Amniotic stem cell (primary cell): ENCODE measurements around the gene GLG1.

ENCODE experiments used
- DNase-seq: peaks from one replicate; lab custom pipeline; 2025; lab: John Stamatoyannopoulos, UW

Gene GLG1

DNA sequence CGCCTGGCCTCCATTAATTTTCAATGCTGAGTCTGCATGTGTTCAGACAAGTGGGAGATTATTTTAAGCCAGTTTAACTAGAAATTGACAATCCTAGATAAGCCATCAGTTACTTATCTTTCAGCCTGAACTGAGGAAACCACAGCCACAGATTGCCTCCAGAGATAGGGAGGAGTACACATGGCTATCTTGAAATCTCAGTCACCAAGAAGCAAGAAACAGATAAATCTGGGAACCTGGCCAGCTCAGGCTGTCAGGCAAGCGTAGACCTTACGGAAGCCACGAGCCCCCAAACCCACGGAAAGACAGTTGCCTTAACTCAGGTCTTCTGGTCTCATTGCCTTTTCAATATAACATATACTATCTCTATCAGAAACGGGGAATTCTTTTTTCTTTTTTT is 2.0 kb upstream of the GLG1 start:
- no peak for DNase-seq

DNA sequence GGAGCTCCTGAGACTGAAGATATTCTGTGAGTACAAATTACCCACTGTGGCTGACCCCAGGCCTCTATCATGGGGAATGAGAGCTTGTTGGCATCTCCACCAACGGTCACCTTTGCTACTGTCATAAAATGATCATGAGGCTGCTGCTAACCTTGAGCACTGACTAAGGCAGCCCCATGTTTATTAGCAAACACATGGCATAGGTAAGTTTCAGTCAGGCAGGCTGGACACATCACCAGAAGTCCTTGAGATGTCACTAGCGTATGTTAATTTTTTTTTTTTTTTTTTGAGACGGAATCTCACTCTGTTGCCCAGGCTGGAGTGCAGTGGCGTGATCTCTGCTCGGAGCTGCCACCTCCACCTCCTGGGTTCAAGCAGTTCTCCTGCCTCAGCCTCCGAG is 1.5 kb upstream of the GLG1 start:
- DNase-seq: no peak

DNA sequence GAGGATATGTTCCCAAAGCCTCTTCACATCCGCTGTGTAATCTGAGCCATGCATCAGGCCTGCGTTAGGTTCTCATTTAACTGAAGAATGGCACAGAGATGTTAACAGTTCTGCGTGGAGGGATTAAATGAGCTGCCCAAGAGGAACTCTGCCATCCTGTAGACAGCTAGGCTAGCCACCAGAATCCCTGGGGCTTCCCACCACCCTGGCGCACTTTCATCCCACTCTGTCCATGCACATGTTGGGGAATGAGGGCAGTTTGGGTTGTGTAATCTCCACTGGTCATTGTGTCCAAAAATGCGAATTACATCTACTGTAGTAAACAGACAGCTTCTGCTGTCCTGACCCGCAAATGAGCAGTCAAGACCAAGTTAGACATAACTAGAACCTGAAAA is 1.0 kb upstream of the GLG1 start:
- no peak for DNase-seq

DNA sequence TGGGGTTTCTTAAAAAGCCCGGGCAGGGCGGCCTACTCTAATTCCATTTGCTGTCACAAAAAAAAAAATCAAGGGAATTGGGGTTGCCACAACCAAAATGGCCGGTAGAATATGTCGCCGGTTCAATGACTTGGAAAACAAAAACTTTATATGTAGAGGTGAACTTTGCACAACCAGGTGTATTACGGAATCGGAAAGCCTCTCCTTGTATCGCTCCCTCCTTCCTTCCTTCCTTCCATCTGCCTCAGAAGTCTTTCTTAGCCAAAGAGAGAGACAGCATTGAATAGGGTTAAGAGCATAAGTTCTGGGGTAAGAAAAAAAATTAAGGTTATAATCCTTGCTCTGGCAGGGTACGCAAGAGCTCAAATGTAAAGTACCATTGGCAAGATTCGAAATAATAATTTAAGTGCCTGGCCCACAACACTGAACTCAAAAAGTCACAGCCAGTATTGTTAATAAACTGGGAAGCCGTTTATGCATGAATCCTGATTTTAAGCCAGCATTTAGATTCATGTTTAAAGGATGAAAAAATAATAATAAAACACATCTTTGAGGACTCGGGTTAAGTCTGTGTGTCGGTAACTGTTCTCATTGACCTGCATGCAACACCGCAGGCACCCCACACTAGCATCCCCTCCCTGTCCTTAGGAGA is 522 bp upstream of the GLG1 start:
- no peak for DNase-seq

DNA sequence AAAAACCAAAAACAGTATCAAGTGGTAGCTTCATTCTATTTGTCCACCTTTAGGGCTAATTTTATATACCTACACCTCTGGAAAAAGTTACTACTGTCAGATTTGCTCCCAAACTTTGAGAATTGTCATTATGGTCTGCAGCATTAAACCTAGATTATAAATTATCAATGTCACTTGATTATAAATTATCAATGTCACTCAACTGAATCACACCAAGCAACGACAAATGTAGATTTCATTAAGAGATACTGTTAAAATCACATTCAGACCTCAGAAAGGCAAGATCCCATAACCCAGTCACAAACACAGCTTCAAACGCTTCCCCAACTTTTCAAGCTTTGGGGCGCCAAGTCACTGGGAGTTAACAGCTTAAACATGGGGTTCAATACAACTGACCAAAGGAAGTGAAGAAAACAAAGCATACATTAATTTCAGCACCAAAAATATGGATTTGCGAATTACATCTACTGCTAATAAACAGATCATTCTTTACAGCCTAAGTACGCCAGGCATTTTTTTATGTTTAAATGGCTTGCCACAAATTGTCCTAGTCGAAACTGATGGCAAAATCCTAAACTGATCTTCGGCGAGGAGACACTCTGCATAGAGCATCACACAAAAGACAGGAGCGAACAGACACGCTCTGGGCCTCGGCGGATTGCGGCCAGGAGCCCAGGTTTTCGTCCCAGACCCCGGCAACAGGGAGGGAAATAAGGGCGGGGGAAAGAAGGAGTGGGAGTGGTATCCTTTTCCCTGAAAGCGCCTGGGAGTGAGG is 981 bp downstream of the GLG1 start:
- no peak for DNase-seq

DNA sequence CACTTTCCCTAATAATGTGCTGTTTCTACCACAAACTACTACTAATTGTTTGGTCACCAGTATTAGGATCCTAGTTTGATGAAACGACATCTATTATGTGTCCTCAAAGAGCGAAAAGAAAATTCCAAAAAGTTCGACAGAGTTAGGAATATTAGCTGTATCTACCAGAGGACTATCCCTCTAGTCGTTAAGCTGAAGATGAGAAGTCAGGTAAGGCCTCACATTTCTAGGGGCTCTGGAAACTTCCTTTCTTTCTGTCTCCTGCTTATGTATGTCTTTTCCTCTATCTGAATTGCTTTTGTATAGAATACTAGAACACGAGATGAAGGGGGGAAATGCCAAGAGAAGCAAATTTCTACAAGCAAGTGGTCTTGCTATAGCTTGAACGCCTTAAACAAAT is 1.6 kb downstream of the GLG1 start:
- DNase-seq: no peak

DNA sequence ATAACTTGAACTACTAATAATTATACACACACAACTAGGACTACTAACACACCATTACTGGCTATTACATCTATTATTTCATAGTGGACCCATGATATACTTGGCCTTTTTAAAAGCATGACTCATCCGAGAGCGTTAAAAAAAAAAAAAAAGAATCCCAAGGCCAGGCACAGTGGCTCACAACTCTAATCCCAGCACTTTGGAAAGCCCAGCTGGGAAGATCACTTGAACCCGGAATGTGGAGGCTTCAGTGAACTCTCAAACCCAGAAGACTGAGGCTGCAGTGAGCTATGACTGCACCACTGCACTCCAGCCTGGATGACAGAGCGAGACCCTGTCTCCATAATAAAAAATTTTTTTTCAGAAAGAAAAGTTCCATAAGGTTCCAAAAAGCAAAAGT is 3.1 kb downstream of the GLG1 start:
- DNase-seq: no peak

DNA sequence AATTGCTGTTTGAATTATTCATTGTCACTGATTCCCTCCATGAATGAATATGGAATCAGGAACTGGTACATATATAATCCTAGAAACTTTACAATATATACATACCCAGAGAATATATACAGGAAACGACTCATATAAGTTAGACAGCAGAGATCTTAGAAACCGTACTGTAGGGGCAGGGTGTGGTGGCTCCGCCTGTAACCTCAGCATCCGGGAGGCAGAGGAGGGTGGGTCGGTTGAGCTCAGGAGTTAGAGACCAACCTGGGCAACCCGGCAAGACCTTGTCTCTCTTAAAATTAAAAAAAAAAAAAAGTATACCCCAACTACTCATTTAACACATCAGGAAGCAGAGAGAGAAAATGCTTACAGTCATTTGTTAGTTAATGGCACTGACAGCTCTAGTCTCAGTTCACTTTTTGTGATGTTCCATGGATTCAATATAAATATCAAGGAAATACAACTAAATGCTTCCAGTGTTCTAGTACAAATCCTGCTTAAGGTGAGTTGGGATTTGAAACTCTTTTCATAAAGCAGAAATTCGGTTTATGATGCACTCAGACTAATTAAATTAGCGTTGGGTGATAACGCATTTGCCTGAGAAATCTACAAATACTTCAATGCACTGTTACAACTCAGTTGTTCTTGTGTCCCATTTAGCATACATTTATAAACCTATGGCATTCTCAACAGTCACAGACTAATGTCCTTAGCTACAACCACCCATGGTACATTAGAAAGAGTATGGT is 5.6 kb downstream of the GLG1 start:
- no peak for DNase-seq

DNA sequence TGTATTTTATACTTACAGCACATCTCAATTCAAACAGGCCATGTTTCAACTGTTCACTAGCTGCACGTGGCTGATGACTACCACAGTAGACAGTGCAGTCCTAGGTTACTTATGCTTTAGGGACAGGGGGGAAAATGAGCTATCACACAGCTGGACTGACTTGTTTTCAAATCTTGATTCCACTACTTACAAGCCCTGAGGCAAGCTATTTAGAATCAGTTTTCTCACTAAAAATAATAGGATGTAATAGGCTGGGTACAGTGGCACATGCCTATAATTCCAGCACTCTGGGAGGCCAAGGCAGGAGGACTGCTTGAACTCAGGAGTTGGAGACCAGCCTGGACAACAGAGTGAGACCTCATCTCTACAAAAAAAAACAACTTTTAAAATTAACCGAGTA is 10.3 kb downstream of the GLG1 start:
- no peak for DNase-seq

DNA sequence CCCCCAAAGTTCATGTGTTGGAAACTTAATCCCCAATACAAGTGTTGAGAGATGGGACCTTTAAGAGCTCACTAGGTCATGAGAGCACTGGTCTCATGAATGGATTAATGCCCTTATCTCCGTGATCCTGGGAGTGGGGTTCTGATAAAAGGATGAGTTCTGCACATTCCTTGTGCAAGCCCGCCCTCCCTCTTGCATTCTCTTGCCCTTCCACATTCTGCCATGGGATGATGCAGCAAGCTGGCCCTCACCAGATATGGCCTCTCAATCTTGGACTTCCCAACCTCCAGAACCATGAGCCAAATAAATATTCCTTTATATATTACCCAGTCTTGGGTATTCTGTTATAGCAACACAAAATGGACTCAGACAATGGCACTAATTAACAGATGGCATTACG is 14.1 kb downstream of the GLG1 start:
- no peak for DNase-seq

DNA sequence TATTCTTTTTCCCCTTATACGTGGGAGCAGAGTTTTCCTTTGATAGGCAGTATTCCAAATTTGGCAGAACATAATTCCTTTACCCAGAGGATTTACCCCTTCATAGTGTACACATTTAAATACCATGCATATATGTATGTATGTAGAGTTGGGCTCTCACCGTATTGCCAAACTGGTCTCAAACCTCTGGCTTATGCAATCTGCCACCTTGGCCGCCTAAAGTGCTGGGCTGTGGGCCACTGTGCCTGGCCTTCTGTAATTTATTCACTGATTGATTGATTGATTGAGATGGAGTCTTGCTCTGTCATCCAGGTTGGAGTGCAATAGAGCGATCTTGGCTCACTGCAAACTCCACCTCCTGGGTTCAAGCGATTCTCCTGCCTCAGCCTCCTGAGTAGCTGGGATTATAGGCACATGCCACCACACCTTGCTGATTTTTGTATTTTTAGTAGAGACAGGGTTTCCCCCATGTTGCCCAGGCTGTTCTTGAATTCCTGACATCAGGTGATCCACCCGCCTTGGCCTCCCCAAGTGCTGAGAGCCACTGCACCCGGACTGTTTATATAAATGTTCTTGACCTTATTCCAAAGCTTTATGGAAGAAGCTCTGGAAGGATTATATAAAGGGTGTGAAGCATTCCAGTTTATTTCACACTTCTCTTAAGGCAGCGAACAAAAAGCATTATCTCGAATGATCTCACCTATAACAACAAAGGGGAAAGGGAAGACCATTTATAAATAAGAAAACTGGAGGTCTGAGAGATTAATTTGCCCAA is 14.9 kb downstream of the GLG1 start:
- DNase-seq: no peak

DNA sequence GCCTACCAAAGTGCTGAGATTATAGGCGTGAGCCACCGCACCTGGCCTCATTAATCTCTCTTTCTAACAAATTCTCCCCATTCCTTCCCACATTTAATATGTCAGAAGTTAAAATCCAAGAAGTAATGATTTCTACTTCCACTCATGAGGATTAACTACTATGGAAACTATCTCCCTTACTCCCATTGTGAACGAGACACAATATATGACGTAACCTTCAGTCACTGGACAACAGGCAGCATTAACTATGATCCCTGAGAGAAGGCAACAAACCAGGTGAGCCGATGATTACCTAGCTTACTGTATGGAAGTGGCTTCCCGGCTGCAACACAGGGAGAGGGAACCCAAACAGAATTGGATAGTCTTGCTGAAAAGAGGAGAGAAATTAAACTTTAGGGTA is 20.0 kb downstream of the GLG1 start:
- DNase-seq: no peak

DNA sequence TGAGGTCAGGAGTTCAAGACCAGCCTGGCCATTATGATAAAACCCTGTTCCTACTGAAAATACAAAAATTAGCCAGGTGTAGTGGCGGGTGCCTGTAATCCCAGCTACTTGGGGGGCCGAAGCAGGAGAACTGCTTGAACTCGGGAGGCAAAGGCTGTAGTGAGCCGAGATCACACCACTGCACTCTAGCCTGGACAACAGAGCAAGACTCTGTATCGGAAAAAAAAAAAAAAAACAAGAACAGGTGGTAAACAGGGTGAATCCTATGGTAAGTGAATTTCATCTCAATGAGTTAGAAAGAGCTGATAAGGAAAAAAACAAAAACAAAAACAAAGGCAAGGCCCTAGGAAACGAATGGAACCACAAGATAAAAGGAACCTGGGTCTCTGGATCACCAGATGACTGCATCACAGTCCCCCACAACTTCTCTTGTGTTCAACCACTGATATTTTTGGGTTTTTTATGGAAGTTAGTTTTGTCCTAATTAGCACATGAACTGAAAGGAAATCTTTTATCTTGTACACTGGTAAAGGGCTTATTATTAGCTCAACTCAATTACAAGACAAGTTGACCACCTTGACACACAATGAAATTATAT is 21.0 kb downstream of the GLG1 start:
- DNase-seq: no peak

DNA sequence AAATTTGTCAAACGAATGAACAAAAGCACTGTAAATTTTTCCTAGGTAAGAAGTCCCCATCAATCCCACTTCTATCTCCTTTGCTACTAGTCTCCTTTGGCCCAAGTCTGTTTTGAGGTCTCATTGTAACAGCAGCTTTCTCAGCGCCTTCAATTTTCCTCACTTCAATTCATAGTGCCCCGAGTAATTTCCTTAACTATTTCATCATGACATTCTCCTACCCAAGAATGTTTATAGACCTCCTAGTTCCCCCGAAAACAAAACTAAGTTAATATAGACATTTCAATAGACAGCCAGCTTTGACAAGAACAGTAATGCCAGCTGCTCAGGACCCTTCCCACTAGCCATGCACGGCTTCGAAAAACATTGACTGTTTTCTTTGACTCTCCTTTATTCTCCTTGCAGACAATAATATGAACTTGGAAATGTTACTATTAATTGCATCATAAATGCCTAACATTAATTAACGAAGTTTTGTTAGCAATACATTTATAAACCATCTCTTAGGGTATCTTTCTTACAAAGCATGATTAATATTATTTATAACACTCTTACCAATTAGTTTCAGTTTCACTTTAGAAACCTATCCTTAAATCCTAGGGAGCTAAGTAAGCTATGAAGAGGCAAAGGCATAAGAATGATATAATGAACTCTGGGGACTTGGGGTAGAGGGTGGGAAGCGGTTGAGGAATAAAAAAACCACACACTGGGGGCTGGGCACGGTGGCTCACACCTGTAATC is 22.8 kb downstream of the GLG1 start:
- no peak for DNase-seq

DNA sequence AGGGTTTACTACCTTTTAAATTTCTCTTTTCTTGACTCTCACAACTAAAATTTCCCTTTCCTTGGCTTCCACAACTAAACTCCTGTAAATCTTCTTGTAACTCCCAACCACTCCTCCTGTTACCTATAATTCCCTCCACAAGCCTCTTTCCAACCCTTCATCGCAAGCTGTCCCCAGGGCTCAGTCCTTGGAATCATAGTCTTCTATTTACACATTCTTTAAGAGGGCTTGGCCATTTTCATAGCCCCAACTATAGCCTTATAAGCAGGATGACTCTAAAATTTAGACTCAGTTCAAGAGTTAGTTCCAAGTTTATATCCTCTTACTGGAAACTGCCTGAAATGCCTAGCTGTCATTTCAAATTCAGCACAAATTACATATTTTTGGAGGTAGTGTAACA is 23.9 kb downstream of the GLG1 start:
- DNase-seq: no peak

DNA sequence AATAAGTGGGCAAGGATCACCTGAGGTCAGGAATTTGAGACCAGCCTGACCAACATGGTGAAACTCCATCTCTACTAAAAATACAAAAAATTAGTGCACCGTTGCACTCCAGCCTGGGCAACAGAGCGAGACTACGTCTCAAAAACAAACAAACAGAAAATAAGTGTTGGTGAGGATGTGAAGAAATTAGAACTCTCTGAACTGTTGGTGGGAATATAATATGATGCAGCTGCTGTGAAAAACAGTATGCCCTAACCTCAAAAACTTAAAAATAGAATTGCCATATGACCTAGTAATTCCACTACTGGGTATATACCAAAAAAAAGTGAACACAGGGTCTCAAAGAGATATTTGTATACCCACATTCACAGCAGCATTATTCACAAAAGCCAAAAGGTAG is 26.1 kb downstream of the GLG1 start:
- DNase-seq: no peak

DNA sequence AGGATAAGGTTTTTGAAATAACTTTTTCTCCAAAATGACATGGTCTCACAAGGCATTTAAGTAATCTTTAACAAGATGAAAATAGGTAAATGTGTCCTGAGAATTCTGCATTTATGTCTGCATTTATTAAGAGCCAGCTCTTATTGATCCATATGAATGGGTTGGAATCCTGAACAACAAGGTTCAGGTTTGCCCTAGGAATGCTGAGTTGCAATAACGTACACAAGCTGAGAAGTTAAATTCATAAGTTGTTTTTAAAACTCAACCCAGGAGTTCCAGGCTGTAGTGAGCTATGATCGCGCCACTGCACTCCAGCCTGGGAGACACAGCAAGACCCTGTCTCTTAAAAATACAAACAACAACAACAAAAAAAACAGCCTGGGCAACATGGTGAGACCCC is 28.1 kb downstream of the GLG1 start:
- DNase-seq: no peak

DNA sequence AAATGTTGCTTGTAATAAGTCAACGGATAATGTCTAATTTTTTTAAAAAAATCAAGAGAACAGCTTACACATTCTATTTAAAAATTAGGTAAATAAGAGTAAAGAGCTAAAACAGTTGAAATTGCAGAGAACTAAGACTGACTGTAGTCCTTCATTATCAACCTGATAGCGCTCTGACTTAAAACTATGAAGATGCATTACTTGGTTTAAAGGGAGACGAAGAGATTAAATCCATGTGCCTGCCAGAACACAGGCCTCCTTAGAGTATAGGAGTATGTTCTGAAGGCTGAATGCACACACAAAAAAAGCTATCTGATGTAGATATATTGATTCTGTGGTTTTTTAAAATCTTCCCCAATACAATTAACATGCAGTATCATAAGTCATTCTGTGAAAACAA is 28.5 kb downstream of the GLG1 start:
- DNase-seq: no peak

DNA sequence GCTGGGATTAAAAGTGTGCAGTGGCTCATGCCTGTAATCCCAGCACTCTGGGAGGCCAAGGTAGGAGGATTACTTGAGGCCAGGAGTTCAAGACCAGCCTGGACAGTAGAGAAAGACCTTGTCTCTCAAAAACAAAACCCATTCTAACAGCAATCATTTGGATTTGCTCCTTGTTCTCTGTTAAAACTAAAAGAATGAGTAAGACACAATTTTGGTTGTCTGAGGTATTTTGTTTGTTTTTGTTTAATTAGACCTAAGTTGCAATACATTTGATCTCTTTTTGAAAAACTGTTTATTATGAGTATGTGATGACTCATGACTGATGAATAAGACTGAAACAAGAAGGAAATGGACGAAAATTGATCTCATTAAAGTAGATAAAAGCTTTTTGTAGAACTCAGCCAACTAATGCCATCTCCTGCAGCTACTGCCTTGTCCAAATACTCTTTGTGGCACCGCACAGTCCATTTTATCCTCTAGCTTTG is 29.0 kb downstream of the GLG1 start:
- peak; percentile 12 for DNase-seq

DNA sequence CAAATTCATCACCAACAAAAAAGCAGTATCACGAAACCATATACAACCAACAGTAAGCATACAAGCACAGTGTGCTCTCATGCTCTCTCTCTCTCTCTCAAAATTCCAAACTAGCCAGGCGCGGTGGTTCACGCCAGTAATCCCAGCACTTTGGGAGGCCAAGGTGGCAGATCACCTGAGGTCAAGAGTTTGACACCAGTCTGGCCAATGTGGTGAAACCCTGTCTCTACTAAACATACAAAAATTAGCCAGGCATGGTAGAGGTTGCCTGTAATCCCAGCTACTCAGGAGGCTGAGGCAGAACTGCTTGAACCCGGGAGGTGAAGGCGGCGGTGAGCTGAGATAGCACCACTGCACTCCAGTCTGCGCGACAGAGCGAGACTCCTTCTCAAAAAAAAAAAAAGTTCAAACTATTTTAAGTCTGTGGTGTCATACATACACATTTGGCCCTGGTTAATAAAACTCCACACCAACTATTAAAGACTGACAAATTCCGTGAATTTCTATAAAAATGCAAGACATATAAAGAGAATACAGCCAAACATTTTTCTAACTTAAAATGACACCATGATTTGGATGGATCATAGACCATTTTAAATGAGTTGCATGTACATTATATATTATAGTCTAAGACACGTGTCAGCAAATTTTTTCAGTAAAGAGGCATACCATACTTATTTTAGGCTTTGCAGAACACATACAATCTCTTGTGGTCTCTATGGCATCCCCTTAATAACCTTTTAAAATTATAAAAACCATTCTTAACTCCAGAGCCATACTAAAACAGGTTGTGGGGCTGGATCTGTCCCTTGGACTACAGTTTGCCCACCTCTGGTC is 30.9 kb downstream of the GLG1 start:
- no peak for DNase-seq
